GM21360 (cell line): ENCODE measurements around the gene PLA2G3.

Source experiments
- ATAC-seq: cut with Tn5 transposase; IDR thresholded peaks from one replicate; pipeline ENCODE4 v1.9.1; 2021; ENCODE audit warnings: mild to moderate bottlenecking, moderate library complexity; ENCODE audit not compliant: unreplicated experiment

PLA2G3 gene

GRCh38 chr22:31148953-31149627 is 8.8 kb upstream of the PLA2G3 start:
- no peak for ATAC-seq

DNA sequence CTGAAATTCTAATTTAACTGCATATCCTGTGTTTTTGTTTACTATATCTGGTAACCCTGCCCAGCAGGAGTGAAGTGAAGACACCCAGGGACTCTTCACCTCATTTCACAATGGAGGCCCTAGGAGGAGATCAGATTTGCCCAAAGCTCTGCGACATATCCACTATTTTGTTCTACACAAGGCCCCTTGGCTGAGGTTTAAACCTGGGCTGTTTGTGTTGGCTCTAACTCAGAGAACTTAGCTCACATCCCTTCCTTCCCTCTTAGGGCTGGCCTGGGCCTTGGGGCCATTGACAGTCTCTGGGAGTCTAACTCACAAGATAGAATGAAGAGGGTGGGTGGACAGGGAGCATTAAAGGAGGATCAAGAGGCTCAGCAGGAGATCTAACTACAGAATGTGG is 8.2 kb upstream of the PLA2G3 start:
- ATAC-seq = no peak

DNA sequence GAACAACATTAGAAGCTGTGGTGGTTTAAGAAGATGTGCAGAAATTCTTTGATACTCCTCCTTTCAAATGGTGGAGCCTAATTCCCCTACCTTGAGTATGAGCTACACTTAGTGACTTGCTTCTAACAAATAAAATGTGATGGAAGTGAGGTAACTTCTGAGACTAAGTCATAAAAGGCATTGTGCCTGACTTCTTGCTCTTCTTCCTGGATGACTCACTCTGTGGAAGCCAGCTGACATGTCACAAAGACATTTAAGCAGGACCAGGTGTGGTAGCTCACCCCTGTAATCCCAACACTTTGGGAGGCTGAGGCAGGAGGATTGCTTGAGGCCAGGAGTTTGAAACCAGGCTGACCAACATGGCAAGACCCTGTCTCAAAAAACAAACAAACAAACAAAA is 3.9 kb upstream of the PLA2G3 start:
- no peak for ATAC-seq

GRCh38 chr22:31143537-31143936 is 3.2 kb upstream of the PLA2G3 start:
- ATAC-seq = no peak

DNA sequence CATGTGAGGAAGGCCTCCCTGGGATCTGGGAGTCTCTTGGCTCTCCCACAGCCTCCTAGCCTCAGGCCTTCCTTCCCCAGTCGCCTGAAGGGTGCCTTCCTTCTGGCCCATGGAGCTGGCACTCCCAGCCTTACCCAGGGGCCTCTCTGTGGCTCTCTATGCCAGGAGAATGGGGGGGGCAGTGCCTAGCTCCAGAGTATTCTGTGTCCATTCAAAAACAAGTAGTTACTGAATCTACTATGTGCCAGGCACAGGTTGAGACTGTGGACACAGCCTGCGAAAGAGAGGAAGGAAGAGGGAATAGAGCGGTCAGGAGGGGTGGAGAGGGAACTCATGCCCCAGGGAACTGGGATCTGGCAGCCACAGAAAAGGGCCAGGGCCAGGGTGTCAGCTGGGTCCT is 2.7 kb upstream of the PLA2G3 start:
- no peak for ATAC-seq

DNA sequence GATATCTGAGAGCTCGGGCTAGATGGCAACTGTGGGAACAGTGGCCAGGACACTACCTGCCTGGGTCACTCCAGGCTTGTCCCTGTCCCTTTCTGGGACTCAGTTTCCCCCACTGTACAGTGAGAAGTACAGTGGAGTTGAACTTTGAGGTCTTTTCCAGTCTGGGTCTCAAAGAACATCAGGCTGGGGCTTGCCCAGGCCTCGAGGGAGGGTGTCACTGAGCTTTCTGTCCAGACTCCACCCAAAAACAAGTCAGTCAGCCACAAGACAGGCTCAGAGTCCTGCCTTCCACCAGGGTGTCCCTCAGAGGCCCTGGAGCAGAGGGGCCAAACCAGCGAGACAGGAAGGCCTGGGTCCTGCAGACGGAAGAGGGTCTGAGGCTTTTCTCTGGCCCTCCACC is 2.0 kb upstream of the PLA2G3 start:
- no peak for ATAC-seq

- ATAC-seq = no peak
Measured at GRCh38 chr22:31141551-31141950, 1.2 kb upstream of the PLA2G3 start.

GRCh38 chr22:31140746-31141145 is 438 bp upstream of the PLA2G3 start:
- ATAC-seq = no peak

GRCh38 chr22:31139066-31139465 is 1.2 kb downstream of the PLA2G3 start:
- ATAC-seq = no peak

DNA sequence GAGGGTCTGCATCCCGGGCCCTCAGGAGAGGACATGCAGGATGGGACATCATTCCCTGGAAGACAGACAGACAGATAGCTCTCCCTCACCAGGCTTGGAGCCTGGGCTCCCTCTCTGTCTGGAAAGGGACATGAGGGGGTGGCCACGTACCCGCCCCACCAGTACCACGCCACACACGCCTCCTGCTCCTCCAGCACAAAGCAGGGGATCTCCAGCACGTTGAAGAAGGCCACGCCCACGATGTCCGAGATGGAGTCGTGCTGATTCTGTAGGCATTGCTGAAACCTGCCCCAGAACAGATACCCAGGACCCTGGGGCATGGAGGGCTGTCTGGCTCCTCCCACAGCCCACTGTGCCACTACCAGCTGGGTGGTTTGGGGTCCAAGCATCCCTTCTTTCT is 2.2 kb downstream of the PLA2G3 start:
- ATAC-seq = no peak

DNA sequence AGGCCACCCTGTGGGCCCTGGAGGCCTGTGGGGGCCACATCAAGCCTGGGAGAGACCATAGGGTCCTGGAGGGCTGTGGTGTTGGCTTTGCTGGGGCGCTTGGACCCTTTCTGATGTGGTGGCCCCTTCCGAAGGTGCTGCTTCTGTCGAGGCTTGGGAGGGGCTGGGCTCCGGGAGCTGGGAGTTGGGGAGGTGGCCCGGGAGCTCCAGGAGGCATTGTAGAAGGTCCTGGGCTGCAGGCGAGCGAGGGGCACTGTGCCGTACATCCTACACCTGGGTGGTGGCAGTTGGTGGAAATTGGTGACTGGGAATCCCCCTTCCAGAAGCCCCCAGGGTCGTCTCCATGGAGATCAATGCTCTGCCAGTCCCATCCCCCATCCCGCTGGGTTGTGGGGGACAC is 2.6 kb downstream of the PLA2G3 start:
- no peak for ATAC-seq

GRCh38 chr22:31136711-31137110 is 3.6 kb downstream of the PLA2G3 start:
- ATAC-seq = no peak

DNA sequence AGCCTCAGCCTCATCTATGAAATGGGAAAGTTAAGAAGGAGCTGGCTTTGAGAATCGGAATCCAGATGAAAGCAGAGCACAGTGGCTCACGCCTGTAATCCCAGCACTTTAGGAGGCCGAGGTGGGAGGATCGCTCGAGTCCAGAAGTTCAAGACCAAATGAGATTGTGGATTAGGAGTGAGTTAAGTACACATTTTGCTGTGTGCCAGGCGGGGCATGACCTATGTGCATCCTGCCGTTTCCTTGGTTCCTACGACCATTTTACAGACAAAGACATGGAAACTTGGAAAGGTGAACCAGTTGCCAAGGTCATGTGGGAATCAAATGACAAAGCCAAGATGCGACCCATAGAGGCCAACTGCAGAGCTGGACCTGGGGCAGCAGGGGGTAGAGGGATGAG is 4.2 kb downstream of the PLA2G3 start:
- ATAC-seq = no peak

GRCh38 chr22:31135706-31136105 is 4.6 kb downstream of the PLA2G3 start:
- no peak for ATAC-seq

GRCh38 chr22:31134688-31135087 is 5.6 kb downstream of the PLA2G3 start:
- ATAC-seq = no peak

DNA sequence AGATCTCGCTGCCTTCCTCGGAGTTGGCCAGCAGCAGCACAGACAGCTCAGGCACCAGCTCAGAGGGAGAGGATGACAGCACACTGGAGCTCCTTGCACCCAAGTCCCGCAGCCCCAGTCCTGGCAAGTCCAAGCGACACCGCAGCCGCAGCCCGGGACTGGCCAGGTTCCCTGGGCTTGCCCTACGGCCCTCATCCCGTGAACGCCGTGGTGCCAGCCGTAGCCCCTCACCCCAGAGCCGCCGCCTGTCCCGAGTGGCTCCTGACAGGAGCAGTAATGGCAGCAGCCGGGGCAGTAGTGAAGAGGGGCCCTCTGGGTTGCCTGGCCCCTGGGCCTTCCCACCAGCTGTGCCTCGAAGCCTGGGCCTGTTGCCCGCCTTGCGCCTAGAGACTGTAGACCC is 6.4 kb downstream of the PLA2G3 start:
- ATAC-seq = no peak

DNA sequence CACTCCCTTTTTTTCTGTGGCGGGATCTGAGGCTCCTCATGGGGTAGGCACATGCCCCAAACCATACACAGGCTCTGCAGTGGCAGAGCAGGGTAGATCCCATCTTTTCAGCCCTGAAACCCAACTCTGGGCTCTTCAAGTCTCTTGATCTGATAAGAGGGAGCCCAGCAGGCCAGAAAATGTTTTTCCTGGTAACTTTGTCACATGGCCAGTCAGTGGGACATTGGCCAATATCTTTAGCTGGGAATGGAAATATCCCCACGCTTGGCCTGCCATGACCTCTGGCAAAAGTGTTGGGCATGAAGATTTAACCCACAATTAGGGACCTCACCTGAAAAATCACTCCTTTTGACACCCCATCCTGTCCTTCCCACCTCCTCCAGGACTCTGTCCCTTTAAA is 9.4 kb downstream of the PLA2G3 start:
- no peak for ATAC-seq

DNA sequence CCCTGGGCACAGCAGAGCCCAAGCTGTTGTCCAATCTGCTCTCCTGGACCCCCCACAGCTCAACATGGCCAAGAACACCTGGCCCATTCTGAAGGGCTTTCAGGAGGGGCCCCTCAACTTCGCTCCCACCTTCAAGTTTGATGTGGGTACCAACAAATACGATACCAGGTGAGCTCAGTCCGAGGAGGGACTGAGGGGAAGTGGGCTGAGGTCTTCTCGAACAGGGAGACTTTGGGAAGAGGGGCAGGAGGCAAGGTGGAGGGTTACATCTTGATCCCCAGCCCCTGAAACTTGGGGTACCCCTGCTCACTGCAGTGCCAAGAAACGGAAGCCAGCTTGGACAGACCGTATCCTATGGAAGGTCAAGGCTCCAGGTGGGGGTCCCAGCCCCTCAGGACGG is 12.2 kb downstream of the PLA2G3 start:
- no peak for ATAC-seq

DNA sequence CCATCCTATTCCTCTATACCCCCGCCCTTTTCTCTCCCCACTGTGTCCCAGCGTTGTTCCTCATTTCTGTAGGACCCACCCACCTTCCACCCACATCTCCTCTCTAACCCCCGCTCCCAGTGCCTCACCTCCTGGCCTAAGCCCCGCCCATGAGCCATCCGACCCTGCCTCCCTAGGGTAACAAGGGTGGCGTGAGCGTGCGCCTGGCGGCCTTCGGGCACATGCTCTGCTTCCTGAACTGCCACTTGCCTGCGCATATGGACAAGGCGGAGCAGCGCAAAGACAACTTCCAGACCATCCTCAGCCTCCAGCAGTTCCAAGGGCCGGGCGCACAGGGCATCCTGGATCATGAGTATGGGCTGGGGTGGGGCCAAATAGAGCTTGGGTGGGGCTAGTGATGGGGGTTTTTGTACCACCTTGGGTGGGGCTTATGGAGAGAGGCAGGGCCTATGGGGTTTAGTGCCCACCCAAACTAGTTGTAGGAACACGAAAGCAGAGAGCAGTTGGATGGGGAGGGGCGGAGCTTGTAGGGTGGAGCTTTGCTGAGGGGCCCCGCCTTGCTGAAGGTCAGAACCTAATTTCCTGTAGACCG is 13.0 kb downstream of the PLA2G3 start:
- ATAC-seq = no peak

- ATAC-seq = no peak
Measured at GRCh38 chr22:31126869-31127175, 13.5 kb downstream of the PLA2G3 start.

GRCh38 chr22:31126128-31126868 is 14.0 kb downstream of the PLA2G3 start:
- no peak for ATAC-seq

DNA sequence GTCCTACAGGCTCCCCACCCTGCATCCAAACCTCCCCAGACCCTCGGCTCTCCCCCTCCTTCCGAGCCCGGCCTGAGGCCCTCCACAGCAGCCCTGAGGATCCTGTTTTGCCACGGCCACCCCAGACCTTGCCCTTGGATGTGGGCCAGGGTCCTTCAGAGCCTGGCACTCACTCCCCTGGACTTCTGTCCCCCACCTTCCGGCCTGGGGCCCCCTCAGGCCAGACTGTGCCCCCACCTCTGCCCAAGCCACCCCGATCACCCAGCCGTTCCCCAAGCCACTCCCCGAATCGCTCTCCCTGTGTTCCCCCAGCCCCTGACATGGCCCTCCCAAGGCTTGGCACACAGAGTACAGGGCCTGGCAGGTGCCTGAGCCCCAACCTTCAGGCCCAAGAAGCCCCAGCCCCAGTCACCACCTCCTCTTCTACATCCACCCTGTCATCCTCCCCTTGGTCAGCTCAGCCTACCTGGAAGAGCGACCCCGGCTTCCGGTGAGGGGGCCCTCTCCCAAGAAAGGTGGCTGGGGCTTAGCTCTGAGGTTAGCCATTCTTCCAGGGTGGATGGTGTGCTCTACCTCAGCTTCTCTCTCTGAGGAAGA is 14.7 kb downstream of the PLA2G3 start:
- ATAC-seq = no peak
